GM12878 (cell line): Measurements from ENCODE around the gene PTCD2. TPM values are rescaled to one million over a fixed set of nuclear protein-coding genes. Genes with fewer than 3 reads are reported as not detected.

Experiments used
- BRCA1 ChIP-seq: IDR thresholded peaks from 2 replicates; pipeline ENCODE4 v1.6.1; 2011; ENCODE audit warnings: low read depth, low read length, improper control_type of control experiment
- CHD1 ChIP-seq: IDR thresholded peaks from 2 replicates; pipeline ENCODE4 v1.6.1; 2012; ENCODE audit warnings: low read depth, low read length, improper control_type of control experiment
- CHD4 ChIP-seq: fragments of 200-600 bp; sonication (generic); IDR thresholded peaks from 2 replicates; pipeline ENCODE4 v1.6.1; 2016; ENCODE audit warnings: mild to moderate bottlenecking
- EGR1 ChIP-seq, 2 experiments: IDR thresholded peaks; 1 replicate in 1 of 2; 2 replicates in 1 of 2; pipeline ENCODE4 v1.6.1; 2011 to 2012; ENCODE audit warnings: low read depth in 2 of 2, low read length in 2 of 2, borderline replicate concordance in 1 of 2, mild to moderate bottlenecking in 1 of 2, moderate library complexity in 1 of 2
- HDAC2 ChIP-seq: fragments of 200-600 bp; sonication (generic); IDR thresholded peaks from 2 replicates; pipeline ENCODE4 v1.6.1; 2017
- HDAC6 ChIP-seq: fragments of 200-600 bp; sonication (generic); IDR thresholded peaks from one replicate; pipeline ENCODE4 v1.8.0; 2017; ENCODE audit warnings: antibody characterized with exemption; ENCODE audit not compliant: unreplicated experiment
- KDM1A ChIP-seq: fragments of 200-600 bp; sonication (generic); IDR thresholded peaks from 2 replicates; pipeline ENCODE4 v1.6.1; 2016; ENCODE audit warnings: borderline replicate concordance
- LARP7 ChIP-seq: fragments of 450-650 bp; IDR thresholded peaks from 2 replicates; pipeline ENCODE4 v1.6.1; 2017; ENCODE audit warnings: mild to moderate bottlenecking
- MEF2B ChIP-seq: fragments of 450-650 bp; IDR thresholded peaks from 2 replicates; pipeline ENCODE4 v1.6.1; 2018; ENCODE audit warnings: mild to moderate bottlenecking, moderate library complexity; ENCODE audit not compliant: partially characterized antibody, poor library complexity, severe bottlenecking
- MXI1 ChIP-seq: fragments of 150-350 bp; IDR thresholded peaks from 2 replicates; pipeline ENCODE4 v1.6.1; 2011; ENCODE audit warnings: low read depth, mild to moderate bottlenecking, inconsistent platforms, low read length, improper control_type of control experiment
- MYC ChIP-seq: IDR thresholded peaks from 2 replicates; pipeline ENCODE4 v1.6.1; 2011; ENCODE audit warnings: mild to moderate bottlenecking, low read length, moderate library complexity, inconsistent platforms; ENCODE audit not compliant: insufficient read depth, insufficient replicate concordance, insufficient read length, severe bottlenecking
- NR2C1 ChIP-seq: fragments of 450-650 bp; IDR thresholded peaks from 2 replicates; pipeline ENCODE4 v1.6.1; 2017; ENCODE audit warnings: antibody characterized with exemption, mild to moderate bottlenecking, moderate library complexity
- POU2F2 ChIP-seq: IDR thresholded peaks from 3 replicates; pipeline ENCODE4 v1.6.1; 2011; ENCODE audit warnings: low read depth, mild to moderate bottlenecking, low read length, borderline replicate concordance
- SIN3A ChIP-seq: IDR thresholded peaks from 2 replicates; pipeline ENCODE4 v1.6.1; 2012; ENCODE audit warnings: low read depth, low read length, improper control_type of control experiment
- SREBF1 ChIP-seq: IDR thresholded peaks from 2 replicates; pipeline ENCODE4 v1.6.1; 2012; ENCODE audit warnings: mild to moderate bottlenecking, low read length
- SREBF2 ChIP-seq: IDR thresholded peaks from 2 replicates; pipeline ENCODE4 v1.6.1; 2012; ENCODE audit warnings: mild to moderate bottlenecking, low read length
- STAT3 ChIP-seq: IDR thresholded peaks from 2 replicates; pipeline ENCODE4 v1.6.1; 2011; ENCODE audit warnings: low read depth, low read length, improper control_type of control experiment
- TAF1 ChIP-seq: IDR thresholded peaks from 2 replicates; pipeline ENCODE4 v1.6.1; 2011; ENCODE audit warnings: mild to moderate bottlenecking, low read depth, low read length, borderline replicate concordance
- TARDBP ChIP-seq: IDR thresholded peaks from 2 replicates; pipeline ENCODE4 v1.6.1; 2016; ENCODE audit warnings: borderline replicate concordance
- ZBTB40 ChIP-seq: fragments of 450-650 bp; IDR thresholded peaks from 2 replicates; pipeline ENCODE4 v1.6.1; 2016; ENCODE audit warnings: mild to moderate bottlenecking, moderate library complexity, borderline replicate concordance
- ZZZ3 ChIP-seq: IDR thresholded peaks from 2 replicates; pipeline ENCODE4 v1.6.1; 2011; ENCODE audit warnings: low read depth; ENCODE audit not compliant: control insufficient read depth, insufficient read length
- polyA plus RNA-seq, 11 experiments: library from polyadenylated mRNA; depleted of rRNA in 4 of 11; unstranded in 6 of 11; stranded (reverse) in 5 of 11; fragments of >200 nt; fragmentation: Nextera tagmentation in 4 of 11; fragmentation: Illumina TruSeq in 1 of 11; extraction: Ambion mirVana in 4 of 11; extraction: Trizol in 1 of 11; gene quantifications; 1 replicate in 1 of 11; 2 replicates in 10 of 11; pipeline versions ENCODE4 v1.2.1 to v1.2.3, GENCODE V29; 2011 to 2016; ENCODE audit warnings: inconsistent platforms in 2 of 11, missing spikeins in 2 of 11, low read depth in 1 of 11
- total RNA-seq, 4 experiments: library from RNA; depleted of rRNA in 3 of 4; stranded (reverse); fragments of >200 nt in 3 of 4; fragmentation: Illumina TruSeq in 1 of 4; extraction: Trizol in 1 of 4; gene quantifications; 2 replicates each; pipeline versions ENCODE4 v1.2.1 to v1.2.3, GENCODE V29; 2013 to 2021
- TF ChIP-seq, protein P1 (sequence below): fragments of 450-650 bp; IDR thresholded peaks from 2 replicates; pipeline ENCODE4 v1.6.1; 2016; ENCODE audit warnings: mild to moderate bottlenecking
- TF ChIP-seq, protein P2 (sequence below): fragments of 450-650 bp; formaldehyde crosslinking; IDR thresholded peaks from 2 replicates; pipeline ENCODE4 v1.5.0; 2022; ENCODE audit warnings: mild to moderate bottlenecking, missing genetic modification characterization

PTCD2 gene
- total and polyA plus RNA-seq, 10 of the 15 experiments (the other 5 are each of a cell fraction or from before 2014, with no cell fraction given), result 8.7 to 15.0 (median 11.9) TPM

DNA sequence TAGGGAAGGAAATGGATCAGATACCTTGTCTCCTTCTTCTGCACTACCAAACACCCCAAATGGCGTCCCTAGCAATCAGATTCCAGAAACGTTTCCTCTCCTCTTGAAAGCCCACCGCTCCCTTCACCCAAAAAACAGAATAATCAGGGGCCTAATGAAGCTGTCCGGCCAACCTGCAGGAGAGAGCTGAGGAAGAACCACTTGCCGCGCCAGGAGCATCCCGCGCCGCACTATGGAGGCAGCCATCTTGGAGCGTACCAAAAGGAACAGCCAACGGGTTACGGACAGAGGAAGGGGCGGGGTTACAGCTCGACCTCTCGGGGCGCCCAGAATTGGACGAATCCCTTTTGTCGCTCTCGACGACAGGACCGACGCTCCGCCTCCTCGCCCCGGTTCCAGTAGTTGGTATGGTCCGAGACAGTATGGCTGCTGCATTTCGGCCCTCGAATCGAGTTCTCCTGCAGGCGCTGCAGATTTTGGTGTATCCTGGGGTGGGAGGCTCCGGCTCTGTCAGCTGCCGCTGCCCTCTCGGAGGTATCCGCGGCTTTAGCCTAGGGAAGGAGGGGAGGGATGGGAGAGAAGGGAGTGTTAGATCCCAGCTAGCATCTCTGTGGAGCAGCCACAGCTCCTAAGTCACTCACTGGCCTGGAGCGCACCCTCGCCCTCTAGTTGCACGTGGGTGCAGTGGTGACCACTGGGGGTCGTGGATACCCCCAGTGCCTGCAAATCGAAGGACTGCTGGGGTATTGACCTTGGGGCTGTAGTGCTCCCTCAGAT is at the start of gene PTCD2, which contains the start of gene MRPS27 (continued):
- TF ChIP-seq, protein P1, sequence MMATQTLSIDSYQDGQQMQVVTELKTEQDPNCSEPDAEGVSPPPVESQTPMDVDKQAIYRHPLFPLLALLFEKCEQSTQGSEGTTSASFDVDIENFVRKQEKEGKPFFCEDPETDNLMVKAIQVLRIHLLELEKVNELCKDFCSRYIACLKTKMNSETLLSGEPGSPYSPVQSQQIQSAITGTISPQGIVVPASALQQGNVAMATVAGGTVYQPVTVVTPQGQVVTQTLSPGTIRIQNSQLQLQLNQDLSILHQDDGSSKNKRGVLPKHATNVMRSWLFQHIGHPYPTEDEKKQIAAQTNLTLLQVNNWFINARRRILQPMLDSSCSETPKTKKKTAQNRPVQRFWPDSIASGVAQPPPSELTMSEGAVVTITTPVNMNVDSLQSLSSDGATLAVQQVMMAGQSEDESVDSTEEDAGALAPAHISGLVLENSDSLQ, result peak; percentile 58; the same call in 1 of the 2 replicates
- TF ChIP-seq LARP7, result peak; percentile 54; the same call in 1 of the 2 replicates
- peak; percentile 91 for TF ChIP-seq NR2C1
- peak; percentile 96 for TF ChIP-seq TAF1
- peak; percentile 19 for TF ChIP-seq MEF2B
- no peak for TF ChIP-seq ZZZ3
- 0 out of 3 replicates have a peak, but pooled peaks of 1 of the 2 experiments have one; percentile 9 for TF ChIP-seq EGR1 (IDR thresholded peaks at IDR 0.05; ENCODE audit: borderline replicate concordance in 1 of 2, low read depth in 2 of 2, low read length in 2 of 2)
- TF ChIP-seq HDAC6, result no peak
- TF ChIP-seq TARDBP, result no peak
- peak; percentile 92 for TF ChIP-seq SREBF1
- no peak; the same call in 1 of the 2 replicates for TF ChIP-seq SIN3A
- TF ChIP-seq ZBTB40, result peak; percentile 50; the same call in 1 of the 2 replicates
- TF ChIP-seq, protein P2, sequence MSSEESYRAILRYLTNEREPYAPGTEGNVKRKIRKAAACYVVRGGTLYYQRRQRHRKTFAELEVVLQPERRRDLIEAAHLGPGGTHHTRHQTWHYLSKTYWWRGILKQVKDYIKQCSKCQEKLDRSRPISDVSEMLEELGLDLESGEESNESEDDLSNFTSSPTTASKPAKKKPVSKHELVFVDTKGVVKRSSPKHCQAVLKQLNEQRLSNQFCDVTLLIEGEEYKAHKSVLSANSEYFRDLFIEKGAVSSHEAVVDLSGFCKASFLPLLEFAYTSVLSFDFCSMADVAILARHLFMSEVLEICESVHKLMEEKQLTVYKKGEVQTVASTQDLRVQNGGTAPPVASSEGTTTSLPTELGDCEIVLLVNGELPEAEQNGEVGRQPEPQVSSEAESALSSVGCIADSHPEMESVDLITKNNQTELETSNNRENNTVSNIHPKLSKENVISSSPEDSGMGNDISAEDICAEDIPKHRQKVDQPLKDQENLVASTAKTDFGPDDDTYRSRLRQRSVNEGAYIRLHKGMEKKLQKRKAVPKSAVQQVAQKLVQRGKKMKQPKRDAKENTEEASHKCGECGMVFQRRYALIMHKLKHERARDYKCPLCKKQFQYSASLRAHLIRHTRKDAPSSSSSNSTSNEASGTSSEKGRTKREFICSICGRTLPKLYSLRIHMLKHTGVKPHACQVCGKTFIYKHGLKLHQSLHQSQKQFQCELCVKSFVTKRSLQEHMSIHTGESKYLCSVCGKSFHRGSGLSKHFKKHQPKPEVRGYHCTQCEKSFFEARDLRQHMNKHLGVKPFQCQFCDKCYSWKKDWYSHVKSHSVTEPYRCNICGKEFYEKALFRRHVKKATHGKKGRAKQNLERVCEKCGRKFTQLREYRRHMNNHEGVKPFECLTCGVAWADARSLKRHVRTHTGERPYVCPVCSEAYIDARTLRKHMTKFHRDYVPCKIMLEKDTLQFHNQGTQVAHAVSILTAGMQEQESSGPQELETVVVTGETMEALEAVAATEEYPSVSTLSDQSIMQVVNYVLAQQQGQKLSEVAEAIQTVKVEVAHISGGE (CRISPR knock-in tag), result no peak
- TF ChIP-seq CHD1, result peak; percentile 97
- TF ChIP-seq KDM1A, result no peak
- TF ChIP-seq HDAC2, result no peak; the same call in 1 of the 2 replicates
- TF ChIP-seq MYC, result peak; percentile 35
- no peak for TF ChIP-seq BRCA1
- no peak for TF ChIP-seq SREBF2
- TF ChIP-seq STAT3, result no peak
- peak; percentile 93 for TF ChIP-seq MXI1
- no peak for TF ChIP-seq CHD4
- TF ChIP-seq POU2F2, result peak; percentile 77; the same call in 2 of the 3 replicates
